Bone marrow (tissue), 2 donors: ENCODE results near the gene GOLGA2.
"Not testable (repeated sequence)": the region's sequence is repeated elsewhere in the genome, so short reads cannot be mapped to it uniquely, and the experiment has no call there.

Source experiments
- DNase-seq, 2 donors: peaks; one replicate each; lab custom pipeline; 2025; lab: John Stamatoyannopoulos, UW

The GOLGA2 gene

GRCh38 chr9:128242828-128243214 lies 33.0 kb downstream of the GOLGA2 start:
- no peak for DNase-seq

- no peak for DNase-seq
These were observed 33.7 kb downstream of the GOLGA2 start for GRCh38 chr9:128242124-128242523.

- DNase-seq: no peak
These were observed 41.9 kb downstream of the GOLGA2 start for GRCh38 chr9:128233817-128234406.

GRCh38 chr9:128232528-128233428 lies 43.0 kb downstream of the GOLGA2 start:
- no peak for DNase-seq

- DNase-seq: no peak
These were observed 43.9 kb downstream of the GOLGA2 start for GRCh38 chr9:128231638-128232527.

GRCh38 chr9:128230897-128231296 lies 44.9 kb downstream of the GOLGA2 start:
- not testable (repeated sequence) for DNase-seq

GRCh38 chr9:128226412-128226801 lies 49.4 kb downstream of the GOLGA2 start:
- DNase-seq: peak in 1 of 2 donors; percentile 12

- no peak for DNase-seq
These were observed 49.9 kb downstream of the GOLGA2 start for GRCh38 chr9:128225770-128226411.

GRCh38 chr9:128224877-128225276 lies 50.9 kb downstream of the GOLGA2 start:
- DNase-seq: no peak

- DNase-seq: no peak
These were observed 52.7 kb downstream of the GOLGA2 start for GRCh38 chr9:128222880-128223670.

- DNase-seq: no peak
These were observed 53.8 kb downstream of the GOLGA2 start for GRCh38 chr9:128222026-128222425.

- DNase-seq: no peak
These were observed 56.0 kb downstream of the GOLGA2 start for GRCh38 chr9:128219831-128220230.

GRCh38 chr9:128218518-128219389 lies 57.1 kb downstream of the GOLGA2 start:
- peak in 1 of 2 donors; percentile 56 for DNase-seq

GRCh38 chr9:128218172-128218517 lies 57.7 kb downstream of the GOLGA2 start:
- DNase-seq: no peak

- no peak for DNase-seq
These were observed 58.8 kb downstream of the GOLGA2 start for GRCh38 chr9:128216781-128217553.

- no peak for DNase-seq
These were observed 60.1 kb downstream of the GOLGA2 start for GRCh38 chr9:128215491-128216409.

GRCh38 chr9:128214571-128215490 lies 61.0 kb downstream of the GOLGA2 start:
- DNase-seq: no peak
